Ishikawa (cell line): ENCODE measurements around the gene TUBB3.

ENCODE experiments used
- CEBPB ChIP-seq: IDR thresholded peaks from 2 replicates; pipeline ENCODE4 v1.6.1; 2012
- CREB1 ChIP-seq: IDR thresholded peaks from 2 replicates; pipeline ENCODE4 v1.6.1; 2012; ENCODE audit warnings: low read depth
- EP300 ChIP-seq: IDR thresholded peaks from 2 replicates; pipeline ENCODE4 v1.6.1; 2012; ENCODE audit warnings: borderline replicate concordance
- NFIC ChIP-seq: IDR thresholded peaks from 2 replicates; pipeline ENCODE4 v1.6.1; 2012
- RAD21 ChIP-seq: IDR thresholded peaks from 2 replicates; pipeline ENCODE4 v1.6.1; 2012; ENCODE audit warnings: low read depth
- TAF1 ChIP-seq: IDR thresholded peaks from 2 replicates; pipeline ENCODE4 v1.6.1; 2012; ENCODE audit warnings: low read depth, mild to moderate bottlenecking
- TEAD4 ChIP-seq: IDR thresholded peaks from 2 replicates; pipeline ENCODE4 v1.6.1; 2012
- YY1 ChIP-seq: IDR thresholded peaks from 2 replicates; pipeline ENCODE4 v1.6.1; 2012; ENCODE audit warnings: low read depth
- ZBTB7A ChIP-seq: IDR thresholded peaks from 2 replicates; pipeline ENCODE4 v1.6.1; 2012; ENCODE audit warnings: low read depth
- TF ChIP-seq, protein P1 (sequence below): IDR thresholded peaks from 2 replicates; pipeline ENCODE4 v1.6.1; 2012
- TF ChIP-seq, protein P2 (sequence below): IDR thresholded peaks from 2 replicates; pipeline ENCODE4 v1.6.1; 2012
- TF ChIP-seq, protein P3 (sequence below): IDR thresholded peaks from 2 replicates; pipeline ENCODE4 v1.6.1; 2012; ENCODE audit warnings: low read depth, mild to moderate bottlenecking

DNA sequence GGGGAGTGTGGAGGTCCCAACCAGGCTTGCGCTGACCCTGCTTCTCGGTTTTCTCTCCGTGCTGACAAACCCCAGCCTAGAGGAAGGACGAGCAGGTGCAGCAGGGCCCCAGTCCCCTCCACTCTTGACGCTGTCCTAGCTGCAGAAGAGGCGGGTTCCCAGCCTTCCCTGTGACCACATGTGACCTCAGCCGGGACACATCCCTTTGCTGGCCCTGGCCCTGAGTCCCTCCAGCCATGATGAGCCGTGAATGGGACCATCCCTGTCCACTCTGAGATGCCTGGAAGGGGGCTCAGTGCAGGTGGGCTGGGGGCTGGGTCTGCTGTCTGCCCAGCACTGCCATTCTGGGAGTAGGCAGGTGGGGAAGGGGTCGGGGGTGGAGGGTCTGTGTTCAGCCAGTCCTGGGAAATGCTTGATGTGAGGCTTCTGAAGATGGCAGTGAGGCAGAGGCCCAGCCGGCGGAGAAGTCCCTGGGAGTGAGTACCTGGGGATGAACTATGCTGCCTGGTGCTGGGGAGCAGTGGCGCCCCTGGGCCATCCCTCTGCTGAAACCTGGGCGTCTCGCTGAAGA lies 1.9 kb upstream of the TUBB3 start:
- TF ChIP-seq TAF1 (no peak), NFIC (no peak), EP300 (no peak), TEAD4 (no peak), YY1 (no peak), RAD21 (no peak), CEBPB (no peak), ZBTB7A (no peak), CREB1 (no peak)
- TF ChIP-seq, protein P1, sequence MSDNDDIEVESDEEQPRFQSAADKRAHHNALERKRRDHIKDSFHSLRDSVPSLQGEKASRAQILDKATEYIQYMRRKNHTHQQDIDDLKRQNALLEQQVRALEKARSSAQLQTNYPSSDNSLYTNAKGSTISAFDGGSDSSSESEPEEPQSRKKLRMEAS: no peak
- TF ChIP-seq, protein P2, sequence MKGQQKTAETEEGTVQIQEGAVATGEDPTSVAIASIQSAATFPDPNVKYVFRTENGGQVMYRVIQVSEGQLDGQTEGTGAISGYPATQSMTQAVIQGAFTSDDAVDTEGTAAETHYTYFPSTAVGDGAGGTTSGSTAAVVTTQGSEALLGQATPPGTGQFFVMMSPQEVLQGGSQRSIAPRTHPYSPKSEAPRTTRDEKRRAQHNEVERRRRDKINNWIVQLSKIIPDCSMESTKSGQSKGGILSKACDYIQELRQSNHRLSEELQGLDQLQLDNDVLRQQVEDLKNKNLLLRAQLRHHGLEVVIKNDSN: no peak
- TF ChIP-seq, protein P3, sequence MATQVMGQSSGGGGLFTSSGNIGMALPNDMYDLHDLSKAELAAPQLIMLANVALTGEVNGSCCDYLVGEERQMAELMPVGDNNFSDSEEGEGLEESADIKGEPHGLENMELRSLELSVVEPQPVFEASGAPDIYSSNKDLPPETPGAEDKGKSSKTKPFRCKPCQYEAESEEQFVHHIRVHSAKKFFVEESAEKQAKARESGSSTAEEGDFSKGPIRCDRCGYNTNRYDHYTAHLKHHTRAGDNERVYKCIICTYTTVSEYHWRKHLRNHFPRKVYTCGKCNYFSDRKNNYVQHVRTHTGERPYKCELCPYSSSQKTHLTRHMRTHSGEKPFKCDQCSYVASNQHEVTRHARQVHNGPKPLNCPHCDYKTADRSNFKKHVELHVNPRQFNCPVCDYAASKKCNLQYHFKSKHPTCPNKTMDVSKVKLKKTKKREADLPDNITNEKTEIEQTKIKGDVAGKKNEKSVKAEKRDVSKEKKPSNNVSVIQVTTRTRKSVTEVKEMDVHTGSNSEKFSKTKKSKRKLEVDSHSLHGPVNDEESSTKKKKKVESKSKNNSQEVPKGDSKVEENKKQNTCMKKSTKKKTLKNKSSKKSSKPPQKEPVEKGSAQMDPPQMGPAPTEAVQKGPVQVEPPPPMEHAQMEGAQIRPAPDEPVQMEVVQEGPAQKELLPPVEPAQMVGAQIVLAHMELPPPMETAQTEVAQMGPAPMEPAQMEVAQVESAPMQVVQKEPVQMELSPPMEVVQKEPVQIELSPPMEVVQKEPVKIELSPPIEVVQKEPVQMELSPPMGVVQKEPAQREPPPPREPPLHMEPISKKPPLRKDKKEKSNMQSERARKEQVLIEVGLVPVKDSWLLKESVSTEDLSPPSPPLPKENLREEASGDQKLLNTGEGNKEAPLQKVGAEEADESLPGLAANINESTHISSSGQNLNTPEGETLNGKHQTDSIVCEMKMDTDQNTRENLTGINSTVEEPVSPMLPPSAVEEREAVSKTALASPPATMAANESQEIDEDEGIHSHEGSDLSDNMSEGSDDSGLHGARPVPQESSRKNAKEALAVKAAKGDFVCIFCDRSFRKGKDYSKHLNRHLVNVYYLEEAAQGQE: no peak
